Neutrophil (primary cell): ENCODE data around the gene SH3GL1.

Source experiments
- H3K27ac ChIP-seq: fragments of 200-600 bp; sonication (generic); 2 replicates; pipeline ENCODE4 v1.5.1; 2016; ENCODE audit warnings: mild to moderate bottlenecking, moderate library complexity
- H3K27me3 ChIP-seq: fragments of 200-600 bp; sonication (generic); 2 replicates; pipeline ENCODE4 v1.6.0; 2016; ENCODE audit warnings: mild to moderate bottlenecking
- H3K36me3 ChIP-seq: fragments of 200-600 bp; sonication (generic); 2 replicates; pipeline ENCODE4 v1.5.1; 2017
- H3K4me1 ChIP-seq, 2 experiments: fragments of 200-600 bp in 1 of 2; sonication (generic) in 1 of 2; 1 replicate in 1 of 2; 2 replicates in 1 of 2; pipeline versions ENCODE4 v1.5.1 to v1.6.1; 2013 to 2016; ENCODE audit warnings: low read depth in 1 of 2, low read length in 1 of 2, mild to moderate bottlenecking in 1 of 2, moderate library complexity in 1 of 2; ENCODE audit not compliant: control insufficient read depth in 1 of 2, insufficient read depth in 1 of 2
- H3K4me3 ChIP-seq, 2 experiments: fragments of 200-600 bp in 1 of 2; sonication (generic) in 1 of 2; 1 replicate in 1 of 2; 2 replicates in 1 of 2; pipeline ENCODE4 v1.5.1; 2013 to 2016; ENCODE audit warnings: low read depth in 1 of 2, low read length in 1 of 2, mild to moderate bottlenecking in 1 of 2, moderate library complexity in 1 of 2
- H3K9me3 ChIP-seq: fragments of 200-600 bp; sonication (generic); 2 replicates; pipeline ENCODE4 v1.5.1; 2016
- TF ChIP-seq, protein P1 (sequence below): fragments of 200-600 bp; sonication (generic); IDR thresholded peaks from 2 replicates; pipeline ENCODE4 v1.5.1; 2016; ENCODE audit warnings: antibody characterized with exemption

SH3GL1 gene

DNA sequence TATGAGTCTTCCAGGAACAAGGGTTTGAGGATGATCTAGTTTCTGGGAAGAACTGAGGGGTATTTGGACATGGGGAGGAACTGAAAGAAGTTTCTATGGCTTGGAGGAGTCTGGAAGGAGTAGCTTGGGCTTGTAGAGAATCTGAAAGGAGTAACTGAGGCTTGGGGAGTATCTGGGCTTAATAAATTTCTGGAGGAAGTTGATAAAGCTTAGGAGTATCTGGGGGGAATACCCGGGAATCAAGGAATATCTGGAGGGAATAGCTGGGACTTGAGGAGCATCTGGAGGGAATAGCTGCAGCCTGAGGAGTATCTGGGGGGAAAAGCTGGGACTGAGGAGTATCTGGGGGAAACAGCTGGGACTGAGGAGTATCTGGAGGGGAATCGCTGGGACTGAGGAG, 79.9 kb downstream of the SH3GL1 start:
- peaks cover 8% of the 10 kb centered on the region for H3K9me3 ChIP-seq
- no peak overlapping the region for H3K4me3 ChIP-seq
- TF ChIP-seq, protein P1, sequence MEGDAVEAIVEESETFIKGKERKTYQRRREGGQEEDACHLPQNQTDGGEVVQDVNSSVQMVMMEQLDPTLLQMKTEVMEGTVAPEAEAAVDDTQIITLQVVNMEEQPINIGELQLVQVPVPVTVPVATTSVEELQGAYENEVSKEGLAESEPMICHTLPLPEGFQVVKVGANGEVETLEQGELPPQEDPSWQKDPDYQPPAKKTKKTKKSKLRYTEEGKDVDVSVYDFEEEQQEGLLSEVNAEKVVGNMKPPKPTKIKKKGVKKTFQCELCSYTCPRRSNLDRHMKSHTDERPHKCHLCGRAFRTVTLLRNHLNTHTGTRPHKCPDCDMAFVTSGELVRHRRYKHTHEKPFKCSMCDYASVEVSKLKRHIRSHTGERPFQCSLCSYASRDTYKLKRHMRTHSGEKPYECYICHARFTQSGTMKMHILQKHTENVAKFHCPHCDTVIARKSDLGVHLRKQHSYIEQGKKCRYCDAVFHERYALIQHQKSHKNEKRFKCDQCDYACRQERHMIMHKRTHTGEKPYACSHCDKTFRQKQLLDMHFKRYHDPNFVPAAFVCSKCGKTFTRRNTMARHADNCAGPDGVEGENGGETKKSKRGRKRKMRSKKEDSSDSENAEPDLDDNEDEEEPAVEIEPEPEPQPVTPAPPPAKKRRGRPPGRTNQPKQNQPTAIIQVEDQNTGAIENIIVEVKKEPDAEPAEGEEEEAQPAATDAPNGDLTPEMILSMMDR = no peak
- H3K36me3 ChIP-seq = no peaks in the 10 kb centered on the region
- H3K27me3 ChIP-seq = peaks cover 10% of the 10 kb centered on the region
- H3K27ac ChIP-seq = no peak overlapping the region
- no peaks in the 10 kb centered on the region for H3K4me1 ChIP-seq

DNA sequence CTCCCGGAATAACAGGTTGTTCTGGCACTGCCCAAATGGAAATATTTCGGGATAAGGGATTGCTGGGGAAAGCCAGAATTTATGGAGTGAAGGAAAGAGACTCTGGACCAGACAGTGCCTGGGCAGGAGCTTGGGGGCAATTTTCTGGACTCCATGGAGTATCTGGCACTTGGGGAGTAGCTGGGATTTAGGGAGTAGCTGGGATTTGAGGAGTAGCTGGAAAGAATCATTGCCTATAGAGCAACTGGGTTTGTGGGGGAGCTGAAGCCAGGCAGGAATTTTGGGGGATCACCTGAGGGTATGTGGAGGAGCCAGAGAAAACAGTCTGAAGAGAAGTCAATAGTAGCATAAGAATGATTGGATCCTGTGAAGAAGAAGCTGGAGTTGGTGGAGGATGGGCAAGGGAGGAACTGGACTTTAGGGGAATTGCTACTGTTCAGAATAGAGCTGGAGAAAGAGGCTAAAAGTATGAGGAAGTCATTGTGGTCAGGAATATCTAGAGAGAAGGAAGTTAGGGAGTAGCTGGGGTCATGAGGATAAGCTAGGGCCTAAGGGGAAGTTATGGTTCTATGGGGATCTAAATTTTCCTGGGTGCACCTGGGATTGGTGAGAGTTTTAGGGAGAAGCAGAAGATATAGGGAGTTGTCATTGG, 81.2 kb downstream of the SH3GL1 start:
- Histone ChIP-seq H3K27ac (no peak overlapping the region), H3K27me3 (peaks cover 3% of the 10 kb centered on the region), H3K36me3 (no peaks in the 10 kb centered on the region), H3K9me3 (peaks cover 8% of the 10 kb centered on the region), H3K4me3 (no peak overlapping the region), H3K4me1 (peaks cover 0 to 2% of the 10 kb centered on the region in 2 experiments)
- TF ChIP-seq, protein P1 = no peak

DNA sequence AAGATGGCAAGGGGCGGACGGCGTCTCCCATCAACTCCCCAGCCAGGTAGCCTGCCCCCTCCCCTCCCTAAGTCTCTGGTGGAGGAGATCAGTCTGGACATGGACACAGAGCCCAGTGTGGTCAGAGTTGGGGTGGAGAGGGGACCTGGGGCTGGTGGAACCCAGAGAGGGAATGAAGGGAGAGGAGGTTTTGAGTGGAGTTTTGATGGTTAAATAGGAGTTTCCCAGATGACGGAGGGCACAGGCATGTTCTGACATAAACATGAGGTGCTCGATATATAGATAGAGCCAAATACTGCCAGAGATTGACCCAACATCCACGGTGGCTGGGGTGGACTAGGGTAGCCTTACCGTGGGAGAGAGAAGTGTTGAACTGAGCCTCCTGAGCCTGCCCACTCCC, 81.9 kb downstream of the SH3GL1 start:
- TF ChIP-seq, protein P1 = no peak
- Histone ChIP-seq H3K27me3 (no peaks in the 10 kb centered on the region), H3K9me3 (peaks cover 8% of the 10 kb centered on the region), H3K36me3 (no peaks in the 10 kb centered on the region), H3K27ac (no peak overlapping the region), H3K4me3 (no peak overlapping the region), H3K4me1 (peaks cover 0 to 7% of the 10 kb centered on the region in 2 experiments)

DNA sequence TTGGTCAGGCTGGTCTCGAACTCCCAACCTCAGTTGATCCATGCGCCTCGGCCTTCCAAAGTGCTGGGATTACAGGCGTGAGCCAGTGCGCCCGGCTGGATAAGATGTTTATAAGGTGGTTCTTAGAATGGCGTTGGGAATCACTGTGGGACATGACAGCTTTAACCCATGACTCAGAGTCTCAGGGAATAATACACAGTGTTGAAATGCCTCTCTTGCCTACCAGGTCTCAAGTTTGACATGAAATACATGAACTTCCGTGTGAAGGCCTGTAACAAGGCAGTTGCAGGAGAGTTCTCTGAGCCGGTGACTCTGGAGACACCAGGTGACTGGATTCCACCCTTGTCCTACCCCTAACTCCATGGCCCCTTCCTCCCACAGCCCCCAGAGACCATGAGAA, 83.4 kb downstream of the SH3GL1 start:
- Histone ChIP-seq H3K27me3 (no peaks in the 10 kb centered on the region), H3K27ac (no peak overlapping the region), H3K4me1 (peaks cover 0 to 7% of the 10 kb centered on the region in 2 experiments), H3K36me3 (no peaks in the 10 kb centered on the region), H3K9me3 (peaks cover 3% of the 10 kb centered on the region), H3K4me3 (no peak overlapping the region)
- TF ChIP-seq, protein P1 = no peak

DNA sequence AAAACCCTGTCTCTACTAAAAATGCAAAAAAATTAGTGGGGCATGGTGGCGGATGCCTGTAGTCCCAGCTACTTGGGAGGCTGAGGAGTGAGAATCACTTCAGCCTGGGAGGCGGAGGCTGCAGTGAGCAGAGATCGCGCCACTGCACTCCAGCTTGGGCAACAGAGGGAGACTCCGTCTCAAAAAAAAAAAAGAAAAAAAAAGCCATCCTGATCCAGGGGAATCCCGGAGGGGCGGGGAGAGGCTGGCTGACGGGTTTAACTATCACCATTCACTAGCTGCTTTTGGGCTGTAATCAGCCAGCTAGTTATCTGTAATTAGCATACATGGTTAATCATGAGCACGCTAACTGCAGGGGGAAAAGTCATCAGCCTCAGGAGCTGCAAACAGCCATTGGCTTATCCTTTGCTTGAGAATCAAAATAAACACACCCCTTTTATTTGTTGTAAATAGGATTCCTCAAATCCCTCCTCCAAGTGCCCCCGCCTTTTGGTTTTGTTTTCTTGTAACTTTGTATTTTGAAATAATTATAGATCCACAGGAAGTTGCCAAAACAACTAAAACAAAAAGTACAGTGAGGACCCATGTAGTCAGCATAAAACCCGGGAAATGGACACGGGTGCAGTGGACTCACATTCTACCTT, 86.4 kb downstream of the SH3GL1 start:
- Histone ChIP-seq H3K4me3 (no peak overlapping the region), H3K27ac (no peak overlapping the region), H3K27me3 (no peaks in the 10 kb centered on the region), H3K9me3 (no peaks in the 10 kb centered on the region), H3K36me3 (no peaks in the 10 kb centered on the region), H3K4me1 (peaks cover 0 to 7% of the 10 kb centered on the region in 2 experiments)
- TF ChIP-seq, protein P1 = no peak
